HCT116 (cell line): ENCODE results near the gene PRM2. TPM values are rescaled to one million over a fixed set of nuclear protein-coding genes. Genes with fewer than 3 reads are reported as not detected.

Experiments
- ATAC-seq: fragments of 200-7000 bp; cut with Tn5 transposase; 2 replicates; pipeline ENCODE4 v1.9.1; 2020; ENCODE audit warnings: mild to moderate bottlenecking, moderate library complexity
- BruUV-seq: library from RNA; stranded (reverse); fragments of 400-500 nt; replicated peaks from 2 replicates; lab custom pipeline; 2021; lab: Mats Ljungman, UMichigan
- CTCF ChIA-PET: fragments of 300-600 bp; sonication (Branson Sonifier 250); formaldehyde crosslinking; loops from one replicate; lab custom pipeline; 2021; ENCODE audit warnings: antibody characterized with exemption; lab: Charles Lee
- POLR2A ChIA-PET: fragments of 300-600, 350-600 bp; sonication (Branson Sonifier 250); formaldehyde crosslinking; loops from one replicate; lab custom pipeline; 2021; ENCODE audit warnings: antibody characterized with exemption; lab: Charles Lee
- RAD21 ChIA-PET, 2 experiments: fragments of 300-600 bp; sonication (Branson Sonifier 250); formaldehyde crosslinking; loops; one replicate each; lab custom pipeline; 2023; ENCODE audit warnings: low total read pairs in 2 of 2; ENCODE audit not compliant: uncharacterized antibody in 2 of 2, unreplicated experiment in 2 of 2, low non-redundant PET in 1 of 2; lab: Charles Lee
- DNase-seq: peaks from one replicate; pipeline ENCODE4 v3.0.0-alpha.2; 2010; ENCODE audit warnings: low read depth, low spot score
- H2AFZ ChIP-seq: fragments of 200-600 bp; shearing (Covaris generic), sonication (generic); 2 replicates; pipeline ENCODE4 v1.6.1; 2017; ENCODE audit warnings: low read depth, mixed run types, mixed read lengths, antibody characterized with exemption, low read length; ENCODE audit not compliant: poor library complexity, severe bottlenecking
- H3K27ac ChIP-seq: 2 replicates; pipeline ENCODE4 v1.5.1; 2012; ENCODE audit warnings: low read depth, low read length
- H3K27me3 ChIP-seq: fragments of 200-600 bp; sonication (generic); 2 replicates; pipeline ENCODE4 v1.6.1; 2016; ENCODE audit warnings: mixed run types, low read length, mixed read lengths; ENCODE audit not compliant: insufficient read depth
- H3K36me3 ChIP-seq, 2 experiments: fragments of 200-500 bp in 1 of 2; fragments of 200-600 bp in 1 of 2; sonication (Bioruptor generic) in 1 of 2; sonication (generic) in 1 of 2; 2 replicates each; pipeline versions ENCODE4 v1.5.1 to v1.6.1; 2014 to 2016; ENCODE audit warnings: low read length in 2 of 2, inconsistent platforms in 1 of 2, mixed read lengths in 1 of 2, mixed run types in 1 of 2; ENCODE audit not compliant: insufficient read depth in 2 of 2, control insufficient read depth in 1 of 2
- H3K4me1 ChIP-seq, 2 experiments: fragments of 200-600 bp in 1 of 2; sonication (generic) in 1 of 2; 2 replicates each; pipeline versions ENCODE4 v1.5.1 to v1.6.1; 2012 to 2017; ENCODE audit warnings: low read length in 2 of 2, inconsistent platforms in 1 of 2, mild to moderate bottlenecking in 1 of 2, mixed read lengths in 1 of 2, mixed run types in 1 of 2, moderate library complexity in 1 of 2; ENCODE audit not compliant: insufficient read depth in 2 of 2, control insufficient read depth in 1 of 2
- H3K4me2 ChIP-seq: fragments of 200-600 bp; sonication (generic); 2 replicates; pipeline ENCODE4 v1.6.1; 2017; ENCODE audit warnings: mixed run types, low read length, mixed read lengths
- H3K4me3 ChIP-seq, 2 experiments: fragments of 200-600 bp in 1 of 2; sonication (generic) in 1 of 2; replicated peaks in 1 of 2; 2 replicates each; pipeline ENCODE4 v1.5.1; 2011 to 2016; ENCODE audit warnings: low read length in 2 of 2, control low read depth in 1 of 2, low read depth in 1 of 2, mild to moderate bottlenecking in 1 of 2, mixed read lengths in 1 of 2, mixed run types in 1 of 2
- H3K79me2 ChIP-seq: fragments of 200-600 bp; sonication (generic); 2 replicates; pipeline ENCODE4 v1.6.1; 2017; ENCODE audit warnings: mild to moderate bottlenecking, mixed run types, low read length, moderate library complexity, mixed read lengths; ENCODE audit not compliant: insufficient read depth
- H3K9ac ChIP-seq: fragments of 200-600 bp; sonication (generic); 2 replicates; pipeline ENCODE4 v1.6.1; 2016; ENCODE audit warnings: low read length, mixed read lengths
- H3K9me2 ChIP-seq: fragments of 200-600 bp; sonication (generic), shearing (Covaris generic); 2 replicates; pipeline ENCODE4 v1.6.1; 2017; ENCODE audit warnings: mixed run types, mild to moderate bottlenecking, moderate library complexity; ENCODE audit not compliant: insufficient read depth
- H3K9me3 ChIP-seq, 2 experiments: fragments of 200-500 bp in 1 of 2; fragments of 200-600 bp in 1 of 2; sonication (Bioruptor generic) in 1 of 2; sonication (generic) in 1 of 2; 2 replicates each; pipeline ENCODE4 v1.6.1; 2014 to 2017; ENCODE audit warnings: low read length in 2 of 2, mixed read lengths in 2 of 2, inconsistent platforms in 1 of 2, low read depth in 1 of 2, mild to moderate bottlenecking in 1 of 2, mixed run types in 1 of 2, moderate library complexity in 1 of 2; ENCODE audit not compliant: control insufficient read depth in 1 of 2, insufficient read depth in 1 of 2
- H4K20me1 ChIP-seq: fragments of 200-600 bp; sonication (generic), shearing (Covaris generic); 2 replicates; pipeline ENCODE4 v1.6.1; 2017; ENCODE audit warnings: mixed run types, mild to moderate bottlenecking, moderate library complexity; ENCODE audit not compliant: insufficient read depth
- CBX3 ChIP-seq: IDR thresholded peaks from 2 replicates; pipeline ENCODE4 v1.6.1; 2012; ENCODE audit warnings: low read depth
- CEBPB ChIP-seq: IDR thresholded peaks from 2 replicates; pipeline ENCODE4 v1.6.1; 2012; ENCODE audit warnings: low read depth
- EGR1 ChIP-seq: IDR thresholded peaks from 2 replicates; pipeline ENCODE4 v1.6.1; 2012; ENCODE audit warnings: low read depth
- EZH2 ChIP-seq: fragments of 200-600 bp; sonication (generic); IDR thresholded peaks from 2 replicates; pipeline ENCODE4 v1.6.1; 2017; ENCODE audit warnings: antibody characterized with exemption, mixed run types
- EZH2phosphoT487 ChIP-seq: fragments of 200-600 bp; IDR thresholded peaks from 2 replicates; pipeline ENCODE4 v1.6.1; 2018; ENCODE audit warnings: antibody characterized with exemption, borderline replicate concordance
- FOSL1 ChIP-seq: IDR thresholded peaks from 2 replicates; pipeline ENCODE4 v1.6.1; 2012; ENCODE audit warnings: low read depth
- JUND ChIP-seq: IDR thresholded peaks from 2 replicates; pipeline ENCODE4 v1.6.1; 2012
- SRF ChIP-seq: IDR thresholded peaks from 2 replicates; pipeline ENCODE4 v1.6.1; 2012; ENCODE audit warnings: low read depth
- TCF7L2 ChIP-seq: IDR thresholded peaks from 2 replicates; pipeline ENCODE4 v1.7.0; 2011; ENCODE audit warnings: borderline replicate concordance, inconsistent platforms; ENCODE audit not compliant: insufficient read depth, insufficient read length; ENCODE audit errors: extremely low read depth
- ZFX ChIP-seq: fragments of 450-650 bp; IDR thresholded peaks from 2 replicates; pipeline ENCODE4 v1.6.1; 2017
- intact Hi-C: fragments of 100-400 bp; cut with micrococcal nuclease; formaldehyde crosslinking; loops from 2 replicates; pipeline ENCODE4 v1.10.0; 2022
- total RNA-seq: library from RNA; stranded (reverse); gene quantifications from one replicate; pipeline ENCODE4 v1.2.1, GENCODE V29; 2021; ENCODE audit not compliant: unreplicated experiment
- TF ChIP-seq, protein P1 (sequence below): IDR thresholded peaks from 2 replicates; pipeline ENCODE4 v1.6.1; 2012
- TF ChIP-seq, protein P2 (sequence below): IDR thresholded peaks from 2 replicates; pipeline ENCODE4 v1.6.1; 2012; ENCODE audit warnings: low read depth
- TF ChIP-seq, protein P3 (sequence below): IDR thresholded peaks from 2 replicates; pipeline ENCODE4 v1.6.1; 2012

Gene PRM2
- total RNA-seq, 1 experiment from 2014 or later = not detected

DNA sequence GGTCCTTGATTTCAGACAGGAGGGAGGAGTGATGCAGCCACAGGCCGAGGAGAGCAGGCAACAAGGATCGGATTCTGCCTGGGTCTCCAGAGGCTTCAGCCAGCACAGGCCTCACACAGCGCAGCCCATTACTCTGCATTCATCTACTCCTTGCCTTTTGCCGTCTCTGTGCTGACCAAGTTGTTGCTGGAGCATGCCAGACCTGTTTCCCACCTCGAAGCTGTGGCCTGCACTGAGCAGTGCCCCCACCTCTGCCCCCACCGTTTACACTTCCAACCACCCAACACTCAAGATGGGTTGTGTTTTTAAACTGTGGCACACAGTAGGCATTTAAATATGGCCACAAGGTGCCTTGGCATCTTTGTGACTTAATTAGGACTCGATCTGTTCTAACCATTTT lies 1.3 kb downstream of the PRM2 start:
- BruUV-seq = no TSS peak
- Histone ChIP-seq H3K79me2 (no peaks in the 10 kb centered on the region), H3K4me2 (no peak overlapping the region), H3K9me2 (no peaks in the 10 kb centered on the region), H3K36me3 (no peaks in the 10 kb centered on the region), H3K4me1 (no peaks in the 10 kb centered on the region), H3K9ac (no peak overlapping the region), H4K20me1 (no peaks in the 10 kb centered on the region), H2AFZ (no peak overlapping the region), H3K27me3 (peaks cover 1% of the 10 kb centered on the region; the same call in 1 of the 2 replicates), H3K4me3 (no peak overlapping the region), H3K9me3 (no peaks in the 10 kb centered on the region), H3K27ac (no peak overlapping the region)
- no peak for DNase-seq
- ChIA-PET RAD21 (no interaction called here), POLR2A (no interaction called here), CTCF (no interaction called here)
- TF ChIP-seq EZH2 = no peak
- TF ChIP-seq FOSL1 = no peak
- TF ChIP-seq, protein P1, sequence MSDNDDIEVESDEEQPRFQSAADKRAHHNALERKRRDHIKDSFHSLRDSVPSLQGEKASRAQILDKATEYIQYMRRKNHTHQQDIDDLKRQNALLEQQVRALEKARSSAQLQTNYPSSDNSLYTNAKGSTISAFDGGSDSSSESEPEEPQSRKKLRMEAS = no peak
- TF ChIP-seq CBX3 = no peak
- TF ChIP-seq JUND = no peak
- TF ChIP-seq EZH2phosphoT487 = no peak
- no peak for TF ChIP-seq ZFX
- TF ChIP-seq EGR1 = no peak
- TF ChIP-seq TCF7L2 = no peak
- TF ChIP-seq SRF = no peak
- TF ChIP-seq, protein P2, sequence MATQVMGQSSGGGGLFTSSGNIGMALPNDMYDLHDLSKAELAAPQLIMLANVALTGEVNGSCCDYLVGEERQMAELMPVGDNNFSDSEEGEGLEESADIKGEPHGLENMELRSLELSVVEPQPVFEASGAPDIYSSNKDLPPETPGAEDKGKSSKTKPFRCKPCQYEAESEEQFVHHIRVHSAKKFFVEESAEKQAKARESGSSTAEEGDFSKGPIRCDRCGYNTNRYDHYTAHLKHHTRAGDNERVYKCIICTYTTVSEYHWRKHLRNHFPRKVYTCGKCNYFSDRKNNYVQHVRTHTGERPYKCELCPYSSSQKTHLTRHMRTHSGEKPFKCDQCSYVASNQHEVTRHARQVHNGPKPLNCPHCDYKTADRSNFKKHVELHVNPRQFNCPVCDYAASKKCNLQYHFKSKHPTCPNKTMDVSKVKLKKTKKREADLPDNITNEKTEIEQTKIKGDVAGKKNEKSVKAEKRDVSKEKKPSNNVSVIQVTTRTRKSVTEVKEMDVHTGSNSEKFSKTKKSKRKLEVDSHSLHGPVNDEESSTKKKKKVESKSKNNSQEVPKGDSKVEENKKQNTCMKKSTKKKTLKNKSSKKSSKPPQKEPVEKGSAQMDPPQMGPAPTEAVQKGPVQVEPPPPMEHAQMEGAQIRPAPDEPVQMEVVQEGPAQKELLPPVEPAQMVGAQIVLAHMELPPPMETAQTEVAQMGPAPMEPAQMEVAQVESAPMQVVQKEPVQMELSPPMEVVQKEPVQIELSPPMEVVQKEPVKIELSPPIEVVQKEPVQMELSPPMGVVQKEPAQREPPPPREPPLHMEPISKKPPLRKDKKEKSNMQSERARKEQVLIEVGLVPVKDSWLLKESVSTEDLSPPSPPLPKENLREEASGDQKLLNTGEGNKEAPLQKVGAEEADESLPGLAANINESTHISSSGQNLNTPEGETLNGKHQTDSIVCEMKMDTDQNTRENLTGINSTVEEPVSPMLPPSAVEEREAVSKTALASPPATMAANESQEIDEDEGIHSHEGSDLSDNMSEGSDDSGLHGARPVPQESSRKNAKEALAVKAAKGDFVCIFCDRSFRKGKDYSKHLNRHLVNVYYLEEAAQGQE = no peak
- no peak for TF ChIP-seq CEBPB
- TF ChIP-seq, protein P3, sequence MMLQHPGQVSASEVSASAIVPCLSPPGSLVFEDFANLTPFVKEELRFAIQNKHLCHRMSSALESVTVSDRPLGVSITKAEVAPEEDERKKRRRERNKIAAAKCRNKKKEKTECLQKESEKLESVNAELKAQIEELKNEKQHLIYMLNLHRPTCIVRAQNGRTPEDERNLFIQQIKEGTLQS = no peak
- ATAC-seq = no peak
- intact Hi-C loops = no loop called here
